ENCODE data around the gene THBS2.
"Not testable (repeated sequence)": the region's sequence is repeated elsewhere in the genome, so short reads cannot be mapped to it uniquely, and the experiment has no call there.

THBS2 gene

GRCh38 chr6:169221264-169221663, 32.4 kb downstream of the THBS2 start:
- TF ChIP-seq CTCF (IDR thresholded peaks at IDR 0.05; ENCODE audit: low read length, missing control alignments) = no peak
- no peak for DNase-seq (ENCODE audit: low read depth)
- H3K4me3 ChIP-seq (replicated peaks; ENCODE audit: low read depth, low read length) = no peak overlapping the region

DNA sequence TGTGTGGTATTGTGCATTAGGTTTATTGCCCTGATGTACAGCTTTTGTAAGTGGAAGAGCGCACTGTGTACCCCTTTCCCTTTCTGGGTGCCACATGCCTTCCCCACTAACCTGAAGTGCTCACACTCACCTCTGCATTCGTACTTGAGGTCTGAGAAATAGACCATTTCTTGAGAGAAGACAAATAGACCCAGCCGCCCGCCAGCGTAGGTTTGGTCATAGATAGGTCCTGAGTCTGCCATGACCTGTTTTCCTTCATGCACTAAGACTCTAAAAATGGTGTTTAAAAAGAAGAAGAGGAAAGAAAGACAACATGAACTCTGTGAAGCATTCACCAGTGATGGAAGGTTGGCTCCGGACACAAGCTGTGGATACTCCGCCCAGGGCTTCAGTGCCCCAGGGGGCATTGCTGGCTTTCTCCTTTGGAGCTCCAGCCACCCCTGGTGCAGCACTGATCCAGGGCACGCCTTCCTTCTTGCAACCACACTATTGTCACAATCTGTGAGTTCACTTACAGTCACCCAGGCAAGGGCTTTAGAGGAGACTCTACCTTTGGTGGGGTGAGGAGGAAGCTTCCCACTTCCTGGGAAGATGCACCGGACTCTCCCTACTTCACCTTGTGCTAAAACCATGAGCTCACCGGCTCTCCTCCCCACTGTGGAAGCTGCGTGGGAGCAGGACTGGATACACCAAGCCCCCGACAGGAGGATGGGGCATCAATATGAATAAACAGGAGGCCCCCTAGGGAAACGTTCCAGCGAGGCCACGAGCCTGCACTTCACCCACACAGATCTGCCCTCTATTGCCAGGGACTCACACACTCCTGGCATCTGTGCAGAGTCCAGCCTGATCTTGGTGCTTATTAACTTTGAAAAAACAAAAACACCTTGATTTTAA, 33.3 kb downstream of the THBS2 start:
- H3K4me3 ChIP-seq (replicated peaks; ENCODE audit: low read depth, low read length) = no peak overlapping the region
- TF ChIP-seq CTCF (IDR thresholded peaks at IDR 0.05; ENCODE audit: low read length, missing control alignments) = no peak
- no peak for DNase-seq (ENCODE audit: low read depth)

GRCh38 chr6:169217972-169218371, 35.7 kb downstream of the THBS2 start:
- DNase-seq (ENCODE audit: low read depth) = no peak

GRCh38 chr6:169216830-169217229, 36.8 kb downstream of the THBS2 start:
- H3K4me3 ChIP-seq (replicated peaks; ENCODE audit: low read depth, low read length) = no peak overlapping the region
- DNase-seq (ENCODE audit: low read depth) = no peak
- no peak for TF ChIP-seq CTCF (IDR thresholded peaks at IDR 0.05; ENCODE audit: low read length, missing control alignments)

More at GRCh38 chr6:169217972-169218371, 35.7 kb downstream of the THBS2 start:
- no peak for TF ChIP-seq CTCF (IDR thresholded peaks at IDR 0.05; ENCODE audit: low read length, missing control alignments)
- no peak overlapping the region for H3K4me3 ChIP-seq (replicated peaks; ENCODE audit: low read depth, low read length)

GRCh38 chr6:169215201-169215681, 38.4 kb downstream of the THBS2 start:
- TF ChIP-seq CTCF (IDR thresholded peaks at IDR 0.05; ENCODE audit: low read length, missing control alignments) = no peak
- H3K4me3 ChIP-seq (replicated peaks; ENCODE audit: low read depth, low read length) = no peak overlapping the region
- peak; percentile 45 for DNase-seq (ENCODE audit: low read depth)

DNA sequence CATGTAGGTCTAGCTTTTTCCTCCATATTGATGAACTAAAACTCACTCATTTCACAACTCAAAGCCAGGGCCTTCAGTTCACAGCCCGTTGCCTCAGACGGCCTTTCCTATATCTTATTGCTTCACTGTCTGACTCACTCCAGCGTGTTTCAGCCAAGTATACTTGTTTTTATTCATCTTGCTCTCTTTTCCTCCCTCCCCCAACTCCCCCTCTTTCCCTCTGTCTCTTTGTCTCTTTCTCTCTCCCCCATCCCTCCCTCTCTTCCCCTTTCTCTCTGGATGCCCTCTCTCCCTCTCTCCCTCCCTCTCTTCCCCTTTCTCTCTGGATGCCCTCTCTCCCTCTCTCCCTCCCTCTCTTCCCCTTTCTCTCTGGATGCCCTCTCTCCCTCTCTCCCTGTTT, 38.9 kb downstream of the THBS2 start:
- peak; percentile 99 for DNase-seq (ENCODE audit: low read depth)
- H3K4me3 ChIP-seq (replicated peaks; ENCODE audit: low read depth, low read length) = not testable (repeated sequence)

GRCh38 chr6:169213814-169214520, 39.7 kb downstream of the THBS2 start:
- no peak overlapping the region for H3K4me3 ChIP-seq (replicated peaks; ENCODE audit: low read depth, low read length)
- no peak for DNase-seq (ENCODE audit: low read depth)
- TF ChIP-seq CTCF (IDR thresholded peaks at IDR 0.05; ENCODE audit: low read length, missing control alignments) = no peak

Measured in fibroblast of pulmonary artery (primary cell).